Vagina (tissue), 2 donors: Measurements from ENCODE around the gene DHX29. TPM values are rescaled to one million over a fixed set of nuclear protein-coding genes. Genes with fewer than 3 reads are reported as not detected.
"Not testable (repeated sequence)": the region's sequence is repeated elsewhere in the genome, so short reads cannot be mapped to it uniquely, and the experiment has no call there.

Experiments
- DNase-seq, 2 donors: peaks; one replicate each; pipeline ENCODE4 v3.0.0-alpha.2; 2017; ENCODE audit errors: extremely low spot score in 2 of 2
- H3K27ac ChIP-seq: fragments of 200-600 bp; sonication (generic); one replicate; pipeline ENCODE4 v1.5.1; 2019
- H3K27me3 ChIP-seq: fragments of 200-600 bp; sonication (generic); one replicate; pipeline ENCODE4 v1.5.1; 2019
- H3K36me3 ChIP-seq, 2 donors: fragments of 200-600 bp; sonication (generic); one replicate each; pipeline ENCODE4 v1.5.1; 2017 to 2019
- H3K4me1 ChIP-seq: fragments of 200-600 bp; sonication (generic); one replicate; pipeline ENCODE4 v1.5.1; 2019
- H3K4me3 ChIP-seq, 2 donors: fragments of 200-600 bp; sonication (generic); 1 replicate in 1 of 2; 2 replicates in 1 of 2; pipeline ENCODE4 v1.5.1; 2016 to 2019
- H3K9me3 ChIP-seq: fragments of 200-600 bp; sonication (generic); one replicate; pipeline ENCODE4 v1.5.1; 2019
- CTCF ChIP-seq, 3 experiments: fragments of 450-650 bp in 2 of 3; fragments of 200-600 bp in 1 of 3; sonication (generic) in 1 of 3; IDR thresholded peaks; one replicate each; pipeline ENCODE4 v1.5.1; 2017 to 2019; ENCODE audit warnings: antibody characterized with exemption in 3 of 3, mild to moderate bottlenecking in 2 of 3, moderate library complexity in 2 of 3
- POLR2A ChIP-seq, 2 donors: fragments of 450-650 bp; IDR thresholded peaks; one replicate each; pipeline ENCODE4 v1.6.1; 2017; ENCODE audit warnings: antibody characterized with exemption in 2 of 2, mild to moderate bottlenecking in 2 of 2, moderate library complexity in 2 of 2
- POLR2AphosphoS5 ChIP-seq, 2 donors: sonication (generic); formaldehyde crosslinking; IDR thresholded peaks; one replicate each; pipeline ENCODE4 v1.9.0; 2017; ENCODE audit warnings: antibody characterized with exemption in 2 of 2, mild to moderate bottlenecking in 2 of 2, low read depth in 1 of 2; ENCODE audit not compliant: insufficient read depth in 1 of 2
- intact Hi-C: fragments of 100-400 bp; cut with DNase I; formaldehyde crosslinking; loops from one replicate; pipeline ENCODE4 v1.15.1; 2023
- total RNA-seq: library from RNA; depleted of rRNA; stranded (reverse); fragments of >200 nt; gene quantifications from one replicate; pipeline ENCODE4 v1.2.3, GENCODE V29; 2016

The DHX29 gene
- total RNA-seq, 1 donor from 2014 or later = 19.2 TPM

- TF ChIP-seq POLR2AphosphoS5 (IDR thresholded peaks at IDR 0.05; ENCODE audit: insufficient read depth in 1 of 2, low read depth in 1 of 2) (no peak), POLR2A (IDR thresholded peaks at IDR 0.05) (no peak), CTCF (IDR thresholded peaks at IDR 0.05) (no peak)
- Histone ChIP-seq H3K36me3 (peaks cover 0 to 10% of the 10 kb centered on the region in 2 donors), H3K27ac (no peak overlapping the region), H3K9me3 (no peaks in the 10 kb centered on the region), H3K4me1 (no peaks in the 10 kb centered on the region), H3K27me3 (no peaks in the 10 kb centered on the region), H3K4me3 (no peak overlapping the region)
- intact Hi-C loops = no loop called here
- no peak for DNase-seq
These were observed 18.1 kb upstream of the DHX29 start for GRCh38 chr5:55325621-55326020.

- no peaks in the 10 kb centered on the region for H3K9me3 ChIP-seq
- intact Hi-C loops = no loop called here
- H3K4me3 ChIP-seq = no peak overlapping the region
- H3K27ac ChIP-seq = no peak overlapping the region
- no peak for DNase-seq
- peaks cover 0 to 10% of the 10 kb centered on the region in 2 donors for H3K36me3 ChIP-seq
- no peaks in the 10 kb centered on the region for H3K4me1 ChIP-seq
- H3K27me3 ChIP-seq = no peaks in the 10 kb centered on the region
- TF ChIP-seq POLR2A (IDR thresholded peaks at IDR 0.05) = no peak
- TF ChIP-seq CTCF (IDR thresholded peaks at IDR 0.05) = peak in 1 of 3 experiments; percentile 64
These were observed 17.4 kb upstream of the DHX29 start for GRCh38 chr5:55324815-55325418.

GRCh38 chr5:55324006-55324405, 16.5 kb upstream of the DHX29 start:
- TF ChIP-seq CTCF (IDR thresholded peaks at IDR 0.05) (no peak), POLR2AphosphoS5 (IDR thresholded peaks at IDR 0.05; ENCODE audit: insufficient read depth in 1 of 2, low read depth in 1 of 2) (no peak), POLR2A (IDR thresholded peaks at IDR 0.05) (no peak)
- DNase-seq = no peak
- H3K27me3 ChIP-seq = no peaks in the 10 kb centered on the region
- H3K27ac ChIP-seq = no peak overlapping the region
- peaks cover 0 to 10% of the 10 kb centered on the region in 2 donors for H3K36me3 ChIP-seq
- H3K4me3 ChIP-seq = no peak overlapping the region
- no peaks in the 10 kb centered on the region for H3K9me3 ChIP-seq
- H3K4me1 ChIP-seq = no peaks in the 10 kb centered on the region
- intact Hi-C loops = no loop called here

- no peaks in the 10 kb centered on the region for H3K9me3 ChIP-seq
- TF ChIP-seq CTCF (IDR thresholded peaks at IDR 0.05) (no peak), POLR2A (IDR thresholded peaks at IDR 0.05) (no peak), POLR2AphosphoS5 (IDR thresholded peaks at IDR 0.05; ENCODE audit: insufficient read depth in 1 of 2, low read depth in 1 of 2) (no peak)
- intact Hi-C loops = no loop called here
- DNase-seq = no peak
- H3K36me3 ChIP-seq = peaks cover 0 to 2% of the 10 kb centered on the region in 2 donors
- no peak overlapping the region for H3K4me3 ChIP-seq
- no peaks in the 10 kb centered on the region for H3K27me3 ChIP-seq
- H3K27ac ChIP-seq = no peak overlapping the region
- no peaks in the 10 kb centered on the region for H3K4me1 ChIP-seq
These were observed 13.1 kb upstream of the DHX29 start for GRCh38 chr5:55320571-55320970.

- Histone ChIP-seq H3K4me3 (no peak overlapping the region), H3K27me3 (no peaks in the 10 kb centered on the region), H3K36me3 (no peaks in the 10 kb centered on the region), H3K4me1 (peaks cover 2% of the 10 kb centered on the region), H3K27ac (no peak overlapping the region), H3K9me3 (no peaks in the 10 kb centered on the region)
- TF ChIP-seq POLR2A (IDR thresholded peaks at IDR 0.05) (no peak), CTCF (IDR thresholded peaks at IDR 0.05) (no peak), POLR2AphosphoS5 (IDR thresholded peaks at IDR 0.05; ENCODE audit: insufficient read depth in 1 of 2, low read depth in 1 of 2) (no peak)
- intact Hi-C loops = no loop called here
- DNase-seq = no peak
These were observed 12.0 kb upstream of the DHX29 start for GRCh38 chr5:55319491-55319890.

DNA sequence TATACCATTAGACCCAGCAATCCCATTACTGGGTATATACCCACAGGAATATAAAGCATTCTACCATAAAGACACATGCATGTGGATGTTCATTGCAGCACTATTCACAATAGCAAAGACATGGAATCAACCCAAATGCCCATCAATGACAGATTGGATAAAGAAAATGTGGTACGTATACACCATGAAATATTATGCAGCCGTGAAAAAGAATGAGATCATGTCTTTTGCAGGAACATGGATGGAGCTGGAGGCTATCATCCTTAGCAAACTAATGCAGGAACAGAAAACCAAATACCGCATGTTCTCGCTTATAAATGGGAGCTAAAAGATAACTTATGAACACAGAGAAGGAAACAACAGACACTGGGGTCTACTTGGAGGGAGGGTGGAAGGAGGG, 10.7 kb upstream of the DHX29 start:
- H3K9me3 ChIP-seq, H3K36me3 ChIP-seq, H3K27ac ChIP-seq, H3K27me3 ChIP-seq, H3K4me3 ChIP-seq, DNase-seq: not testable (repeated sequence)
- peaks cover 12% of the 10 kb centered on the region for H3K4me1 ChIP-seq
- intact Hi-C loops = loop anchor here (1.0 kb wide), 1 partner anchor 23 kb away; no protein-coding TSS in a partner anchor
